ENCODE data around the gene DBH. TPM values are rescaled to one million over a fixed set of nuclear protein-coding genes. Genes with fewer than 3 reads are reported as not detected.

The DBH gene
- total RNA-seq, 2 experiments from 2014 or later = not detected

GRCh38 chr9:133707065-133707762, 71.1 kb downstream of the DBH start:
- DNase-seq (ENCODE audit: low spot score) = no peak
- POLR2A ChIA-PET = interaction anchor here (0.5 to 0.6 kb wide), 2 partner anchors 126 to 457 kb away, joined by 3 to 4 read pairs; no protein-coding TSS in a partner anchor
- Histone ChIP-seq H4K20me1 (ENCODE audit: insufficient read depth, low read length) (no peaks in the 10 kb centered on the region), H3K36me3 (ENCODE audit: insufficient read depth, low read length) (peaks cover 5% of the 10 kb centered on the region; the same call in 1 of the 2 replicates), H3K9me3 (ENCODE audit: low read length) (no peaks in the 10 kb centered on the region), H2AFZ (ENCODE audit: low read length) (no peak overlapping the region), H3K4me1 (ENCODE audit: insufficient read depth, low read length, poor library complexity, severe bottlenecking) (peaks cover 82% of the 10 kb centered on the region), H3K79me2 (ENCODE audit: insufficient read depth, low read depth, low read length) (peaks cover 1% of the 10 kb centered on the region; the same call in 1 of the 2 replicates), H3K9me2 (ENCODE audit: insufficient read depth, low read length) (no peaks in the 10 kb centered on the region), H3K27ac (ENCODE audit: low read depth, low read length, poor library complexity, severe bottlenecking) (peak overlapping the region; percentile 31), H3K4me2 (ENCODE audit: low read length) (peak overlapping the region; percentile 26; the same call in 1 of the 2 replicates), H3K4me3 (ENCODE audit: low read depth, low read length, poor library complexity, severe bottlenecking) (no peak overlapping the region)
- intact Hi-C loops (cut with micrococcal nuclease; ENCODE audit: unreplicated experiment) = no loop called here
- BruUV-seq (replicated peaks) = no TSS peak
- no peak for TF ChIP-seq EZH2phosphoT487 (IDR thresholded peaks at IDR 0.05; ENCODE audit: borderline replicate concordance, low read depth, low read length)
- TF ChIP-seq, protein P1, sequence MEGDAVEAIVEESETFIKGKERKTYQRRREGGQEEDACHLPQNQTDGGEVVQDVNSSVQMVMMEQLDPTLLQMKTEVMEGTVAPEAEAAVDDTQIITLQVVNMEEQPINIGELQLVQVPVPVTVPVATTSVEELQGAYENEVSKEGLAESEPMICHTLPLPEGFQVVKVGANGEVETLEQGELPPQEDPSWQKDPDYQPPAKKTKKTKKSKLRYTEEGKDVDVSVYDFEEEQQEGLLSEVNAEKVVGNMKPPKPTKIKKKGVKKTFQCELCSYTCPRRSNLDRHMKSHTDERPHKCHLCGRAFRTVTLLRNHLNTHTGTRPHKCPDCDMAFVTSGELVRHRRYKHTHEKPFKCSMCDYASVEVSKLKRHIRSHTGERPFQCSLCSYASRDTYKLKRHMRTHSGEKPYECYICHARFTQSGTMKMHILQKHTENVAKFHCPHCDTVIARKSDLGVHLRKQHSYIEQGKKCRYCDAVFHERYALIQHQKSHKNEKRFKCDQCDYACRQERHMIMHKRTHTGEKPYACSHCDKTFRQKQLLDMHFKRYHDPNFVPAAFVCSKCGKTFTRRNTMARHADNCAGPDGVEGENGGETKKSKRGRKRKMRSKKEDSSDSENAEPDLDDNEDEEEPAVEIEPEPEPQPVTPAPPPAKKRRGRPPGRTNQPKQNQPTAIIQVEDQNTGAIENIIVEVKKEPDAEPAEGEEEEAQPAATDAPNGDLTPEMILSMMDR (conservative IDR thresholded peaks at IDR 0.05; ENCODE audit: low read length) = no peak
- CTCF ChIA-PET (ENCODE audit: unreplicated experiment) = no interaction called here

GRCh38 chr9:133707763-133708245, 71.6 kb downstream of the DBH start:
- no peaks in the 10 kb centered on the region for H3K9me2 ChIP-seq (ENCODE audit: insufficient read depth, low read length)
- POLR2A ChIA-PET = no interaction called here
- H4K20me1 ChIP-seq (ENCODE audit: insufficient read depth, low read length) = no peaks in the 10 kb centered on the region
- H3K4me2 ChIP-seq (ENCODE audit: low read length) = 0 out of 2 replicates have a peak overlapping the region, but pooled peaks have one; percentile 26
- DNase-seq (ENCODE audit: low spot score) = no peak
- H3K79me2 ChIP-seq (ENCODE audit: insufficient read depth, low read depth, low read length) = no peaks in the 10 kb centered on the region
- no peaks in the 10 kb centered on the region for H3K9me3 ChIP-seq (ENCODE audit: low read length)
- H3K36me3 ChIP-seq (ENCODE audit: insufficient read depth, low read length) = peaks cover 5% of the 10 kb centered on the region; the same call in 1 of the 2 replicates
- no peak overlapping the region for H3K27ac ChIP-seq (ENCODE audit: low read depth, low read length, poor library complexity, severe bottlenecking)
- BruUV-seq (replicated peaks) = no TSS peak
- TF ChIP-seq, protein P1 (conservative IDR thresholded peaks at IDR 0.05; ENCODE audit: low read length) = no peak
- no peak for TF ChIP-seq EZH2phosphoT487 (IDR thresholded peaks at IDR 0.05; ENCODE audit: borderline replicate concordance, low read depth, low read length)
- CTCF ChIA-PET (ENCODE audit: unreplicated experiment) = no interaction called here
- H3K4me1 ChIP-seq (ENCODE audit: insufficient read depth, low read length, poor library complexity, severe bottlenecking) = peaks cover 82% of the 10 kb centered on the region
- intact Hi-C loops (cut with micrococcal nuclease; ENCODE audit: unreplicated experiment) = no loop called here
- H2AFZ ChIP-seq (ENCODE audit: low read length) = no peak overlapping the region
- no peak overlapping the region for H3K4me3 ChIP-seq (ENCODE audit: low read depth, low read length, poor library complexity, severe bottlenecking)
